Stimulated activated CD4-positive, alpha-beta T cell treated with anti-CD3 and anti-CD28 coated beads, Interleukin-1b, Interleukin-23, amount 100 ng/mL, for 1 hour (primary cell): Measurements from ENCODE around the gene GPHA2.
"Not testable (repeated sequence)": the region's sequence is repeated elsewhere in the genome, so short reads cannot be mapped to it uniquely, and the experiment has no call there.

Experiments
- DNase-seq, 2 donors: peaks; one replicate each; pipeline ENCODE4 v3.0.0-alpha.2; 2020; ENCODE audit warnings: low read depth in 2 of 2

Gene GPHA2

GRCh38 chr11:64935359-64936081 lies at the start of gene GPHA2:
Gene GPHA2 (minus strand): TSS chr11:64935893. CDS start chr11:64935460, 433 bp downstream.
- DNase-seq = no peak

GRCh38 chr11:64983339-64983738 lies 47.6 kb upstream of the GPHA2 start:
- DNase-seq = not testable (repeated sequence)

GRCh38 chr11:64976651-64977050 lies 41.0 kb upstream of the GPHA2 start:
- no peak for DNase-seq

- no peak for DNase-seq
Observed at GRCh38 chr11:64974124-64974523, 38.4 kb upstream of the GPHA2 start.

- peak; percentile 77 to 78 for DNase-seq
Observed at GRCh38 chr11:64971421-64972233, 35.9 kb upstream of the GPHA2 start, which contains the start of gene MAJIN. Gene MAJIN (minus strand): TSS chr11:64972108. CDS start chr11:64959405, 12,703 bp downstream.

GRCh38 chr11:64970731-64971151 lies 35.0 kb upstream of the GPHA2 start:
- no peak for DNase-seq

- DNase-seq = no peak
Observed at GRCh38 chr11:64969209-64969608, 33.5 kb upstream of the GPHA2 start.

GRCh38 chr11:64967375-64967774 lies 31.7 kb upstream of the GPHA2 start:
- DNase-seq = no peak

GRCh38 chr11:64963072-64963631 lies 27.5 kb upstream of the GPHA2 start:
- no peak for DNase-seq

- DNase-seq = no peak
Observed at GRCh38 chr11:64960719-64961118, 25.0 kb upstream of the GPHA2 start.

- no peak for DNase-seq
Observed at GRCh38 chr11:64959498-64959897, 23.8 kb upstream of the GPHA2 start.

- no peak for DNase-seq
Observed at GRCh38 chr11:64954201-64954600, 18.5 kb upstream of the GPHA2 start.

- no peak for DNase-seq
Observed at GRCh38 chr11:64951529-64951928, 15.8 kb upstream of the GPHA2 start.

- DNase-seq = no peak
Observed at GRCh38 chr11:64947208-64947814, 11.6 kb upstream of the GPHA2 start.

- DNase-seq = no peak
Observed at GRCh38 chr11:64936539-64936938, 846 bp upstream of the GPHA2 start.

GRCh38 chr11:64934682-64935358 lies 873 bp downstream of the GPHA2 start:
- no peak for DNase-seq

- no peak for DNase-seq
Observed at GRCh38 chr11:64933935-64934681, 1.6 kb downstream of the GPHA2 start.

GRCh38 chr11:64933213-64933934 lies 2.3 kb downstream of the GPHA2 start:
- DNase-seq = no peak

GRCh38 chr11:64932324-64932723 lies 3.4 kb downstream of the GPHA2 start:
- no peak for DNase-seq

- no peak for DNase-seq
Observed at GRCh38 chr11:64931290-64931689, 4.4 kb downstream of the GPHA2 start.
